Caco-2 (cell line): ENCODE results near the gene ATXN1. TPM values are rescaled to one million over a fixed set of nuclear protein-coding genes. Genes with fewer than 3 reads are reported as not detected.

Experiments
- BruUV-seq: library from RNA; stranded (reverse); fragments of 400-500 nt; replicated peaks from 2 replicates; lab custom pipeline; 2021; lab: Mats Ljungman, UMichigan
- CTCF ChIA-PET: fragments of 300-600 bp; sonication (Branson Sonifier 250); formaldehyde crosslinking; loops from one replicate; lab custom pipeline; 2022; ENCODE audit warnings: antibody characterized with exemption; lab: Charles Lee
- POLR2A ChIA-PET: fragments of 300-600 bp; sonication (Branson Sonifier 250); formaldehyde crosslinking; loops from one replicate; lab custom pipeline; 2022; ENCODE audit warnings: antibody characterized with exemption; lab: Charles Lee
- DNase-seq, 2 experiments: peaks; one replicate each; pipeline versions ENCODE4 v3.0.0 to v3.0.0-alpha.2; 2020 to 2022
- H3K27me3 ChIP-seq: replicated peaks from 2 replicates; pipeline ENCODE4 v1.6.0; 2011; ENCODE audit warnings: low read length; ENCODE audit not compliant: control insufficient read depth, insufficient read depth
- H3K36me3 ChIP-seq: 2 replicates; pipeline ENCODE4 v1.5.1; 2011; ENCODE audit warnings: low read length; ENCODE audit not compliant: control insufficient read depth, insufficient read depth
- H3K4me1 ChIP-seq: fragments of 250-450 bp; sonication (Bioruptor Pico); 2 replicates; pipeline ENCODE4 v1.5.1; 2020; ENCODE audit warnings: mild to moderate bottlenecking
- H3K4me3 ChIP-seq: 2 replicates; pipeline ENCODE4 v1.5.1; 2011; ENCODE audit warnings: low read depth, mild to moderate bottlenecking, control low read depth, low read length
- H3K9me3 ChIP-seq: fragments of 250-450 bp; sonication (Bioruptor Pico); 2 replicates; pipeline ENCODE4 v1.5.1; 2020; ENCODE audit warnings: mild to moderate bottlenecking, moderate library complexity
- H3K27ac Mint-ChIP-seq: one replicate; pipeline ENCODE4 v1.8.0; 2022; ENCODE audit warnings: mixed read lengths; ENCODE audit not compliant: unreplicated experiment
- H3K27me3 Mint-ChIP-seq: one replicate; pipeline ENCODE4 v1.8.0; 2022; ENCODE audit warnings: mixed read lengths; ENCODE audit not compliant: insufficient read depth, unreplicated experiment
- H3K36me3 Mint-ChIP-seq: one replicate; pipeline ENCODE4 v1.8.0; 2022; ENCODE audit warnings: mild to moderate bottlenecking, mixed read lengths; ENCODE audit not compliant: insufficient read depth, unreplicated experiment
- H3K4me1 Mint-ChIP-seq: one replicate; pipeline ENCODE4 v1.8.0; 2022; ENCODE audit warnings: low read depth, mixed read lengths; ENCODE audit not compliant: unreplicated experiment
- H3K4me3 Mint-ChIP-seq: one replicate; pipeline ENCODE4 v1.8.0; 2022; ENCODE audit warnings: mild to moderate bottlenecking, moderate library complexity, mixed read lengths; ENCODE audit not compliant: unreplicated experiment
- H3K9me3 Mint-ChIP-seq: one replicate; pipeline ENCODE4 v1.8.0; 2022; ENCODE audit warnings: mixed read lengths; ENCODE audit not compliant: unreplicated experiment
- CTCF ChIP-seq, 2 experiments: fragments of 200-600 bp in 1 of 2; IDR thresholded peaks; 1 replicate in 1 of 2; 2 replicates in 1 of 2; pipeline versions ENCODE4 v1.5.1 to v1.8.0; 2011 to 2022; ENCODE audit warnings: antibody characterized with exemption in 1 of 2, control low read depth in 1 of 2, inconsistent platforms in 1 of 2, low read depth in 1 of 2, low read length in 1 of 2, mild to moderate bottlenecking in 1 of 2, moderate library complexity in 1 of 2; ENCODE audit not compliant: insufficient read depth in 1 of 2, severe bottlenecking in 1 of 2, unreplicated experiment in 1 of 2
- intact Hi-C: fragments of 100-400 bp; cut with micrococcal nuclease; formaldehyde crosslinking; loops from one replicate; pipeline ENCODE4 v1.10.0; 2022; ENCODE audit not compliant: unreplicated experiment
- total RNA-seq: library from RNA; stranded (reverse); gene quantifications from 2 replicates; pipeline ENCODE4 v1.2.3, GENCODE V29; 2022

Gene ATXN1
- total RNA-seq, 1 experiment from 2014 or later, result 14.2 TPM

GRCh38 chr6:16544006-16544405 is 217.3 kb downstream of the ATXN1 start:
- ChIA-PET POLR2A (no interaction called here), CTCF (no interaction called here)
- no peak for TF ChIP-seq CTCF (IDR thresholded peaks at IDR 0.05; ENCODE audit: insufficient read depth in 1 of 2, low read depth in 1 of 2, low read length in 1 of 2, severe bottlenecking in 1 of 2, unreplicated experiment in 1 of 2)
- H3K4me3 ChIP-seq, result no peak overlapping the region
- BruUV-seq, result no TSS peak
- intact Hi-C loops, result no loop called here
- Mint-ChIP-seq H3K4me3 (no peak overlapping the region), H3K27me3 (no peaks in the 10 kb centered on the region), H3K4me1 (no peaks in the 10 kb centered on the region), H3K27ac (no peak overlapping the region), H3K9me3 (no peaks in the 10 kb centered on the region), H3K36me3 (no peaks in the 10 kb centered on the region)
- DNase-seq, result no peak
- no peaks in the 10 kb centered on the region for H3K9me3 ChIP-seq
- no peaks in the 10 kb centered on the region for H3K27me3 ChIP-seq
- H3K36me3 ChIP-seq, result no peaks in the 10 kb centered on the region
- H3K4me1 ChIP-seq, result no peaks in the 10 kb centered on the region

- intact Hi-C loops, result no loop called here
- no peaks in the 10 kb centered on the region for H3K4me1 Mint-ChIP-seq
- no peak overlapping the region for H3K27ac Mint-ChIP-seq
- no peak for DNase-seq
- H3K9me3 Mint-ChIP-seq, result no peaks in the 10 kb centered on the region
- POLR2A ChIA-PET, result no interaction called here
- H3K36me3 ChIP-seq, result no peaks in the 10 kb centered on the region
- TF ChIP-seq CTCF (IDR thresholded peaks at IDR 0.05; ENCODE audit: insufficient read depth in 1 of 2, low read depth in 1 of 2, low read length in 1 of 2, severe bottlenecking in 1 of 2, unreplicated experiment in 1 of 2), result no peak
- no peaks in the 10 kb centered on the region for H3K36me3 Mint-ChIP-seq
- H3K9me3 ChIP-seq, result no peaks in the 10 kb centered on the region
- H3K4me3 Mint-ChIP-seq, result no peak overlapping the region
- no peaks in the 10 kb centered on the region for H3K4me1 ChIP-seq
- no peak overlapping the region for H3K4me3 ChIP-seq
- no peaks in the 10 kb centered on the region for H3K27me3 Mint-ChIP-seq
- CTCF ChIA-PET, result no interaction called here
- no TSS peak for BruUV-seq
- no peaks in the 10 kb centered on the region for H3K27me3 ChIP-seq
These were observed 217.7 kb downstream of the ATXN1 start for GRCh38 chr6:16543521-16543920.

GRCh38 chr6:16542070-16542469 is 219.2 kb downstream of the ATXN1 start:
- H3K4me1 Mint-ChIP-seq, result no peaks in the 10 kb centered on the region
- CTCF ChIA-PET, result no interaction called here
- H3K27me3 Mint-ChIP-seq, result no peaks in the 10 kb centered on the region
- H3K9me3 Mint-ChIP-seq, result no peaks in the 10 kb centered on the region
- H3K36me3 ChIP-seq, result no peaks in the 10 kb centered on the region
- no peaks in the 10 kb centered on the region for H3K36me3 Mint-ChIP-seq
- H3K27me3 ChIP-seq, result no peaks in the 10 kb centered on the region
- no peak overlapping the region for H3K4me3 Mint-ChIP-seq
- no peak overlapping the region for H3K4me3 ChIP-seq
- POLR2A ChIA-PET, result no interaction called here
- intact Hi-C loops, result no loop called here
- H3K4me1 ChIP-seq, result no peaks in the 10 kb centered on the region
- H3K9me3 ChIP-seq, result no peaks in the 10 kb centered on the region
- BruUV-seq, result no TSS peak
- TF ChIP-seq CTCF (IDR thresholded peaks at IDR 0.05; ENCODE audit: insufficient read depth in 1 of 2, low read depth in 1 of 2, low read length in 1 of 2, severe bottlenecking in 1 of 2, unreplicated experiment in 1 of 2), result no peak
- DNase-seq, result no peak
- no peak overlapping the region for H3K27ac Mint-ChIP-seq
